Gastroesophageal sphincter (tissue), 4 donors: ENCODE data around the gene PDE4B. TPM values are rescaled to one million over a fixed set of nuclear protein-coding genes. Genes with fewer than 3 reads are reported as not detected.

ENCODE experiments used
- ATAC-seq: fragments of 150-250 bp; one replicate; pipeline ENCODE4 v1.9.1; 2016; ENCODE audit warnings: mild to moderate bottlenecking, moderate library complexity
- H3K27ac ChIP-seq, 4 donors: fragments of 200-600 bp; sonication (generic) in 3 of 4; 1 replicate in 3 of 4; 2 replicates in 1 of 4; pipeline ENCODE4 v1.5.1; 2016 to 2019
- H3K27me3 ChIP-seq: fragments of 200-600 bp; sonication (generic); one replicate; pipeline ENCODE4 v1.5.1; 2019
- H3K36me3 ChIP-seq, 2 donors: fragments of 200-600 bp; sonication (generic); one replicate each; pipeline ENCODE4 v1.5.1; 2019; ENCODE audit warnings: control low read depth in 1 of 2
- H3K4me1 ChIP-seq, 3 donors: fragments of 200-600 bp; sonication (generic); 1 replicate in 2 of 3; 2 replicates in 1 of 3; pipeline ENCODE4 v1.5.1; 2016 to 2019; ENCODE audit warnings: control low read depth in 2 of 3
- H3K4me3 ChIP-seq, 2 donors: fragments of 200-600 bp; sonication (generic); one replicate each; pipeline ENCODE4 v1.5.1; 2019; ENCODE audit warnings: mild to moderate bottlenecking in 1 of 2, moderate library complexity in 1 of 2
- H3K9me3 ChIP-seq, 3 donors: fragments of 200-600 bp; sonication (generic); one replicate each; pipeline ENCODE4 v1.5.1; 2017 to 2019; ENCODE audit warnings: control low read depth in 2 of 3
- CTCF ChIP-seq, 4 experiments: fragments of 200-600 bp in 2 of 4; fragments of 450-650 bp in 2 of 4; sonication (generic) in 1 of 4; IDR thresholded peaks; one replicate each; pipeline ENCODE4 v1.5.1; 2017 to 2019; ENCODE audit warnings: antibody characterized with exemption in 4 of 4, mild to moderate bottlenecking in 2 of 4, moderate library complexity in 2 of 4
- EP300 ChIP-seq: sonication (generic); formaldehyde crosslinking; IDR thresholded peaks from one replicate; pipeline ENCODE4 v1.6.1; 2017; ENCODE audit warnings: antibody characterized with exemption, mild to moderate bottlenecking
- POLR2A ChIP-seq, 2 donors: fragments of 450-650 bp; IDR thresholded peaks; one replicate each; pipeline ENCODE4 v1.6.1; 2017; ENCODE audit warnings: antibody characterized with exemption in 2 of 2, mild to moderate bottlenecking in 2 of 2, moderate library complexity in 1 of 2
- POLR2AphosphoS5 ChIP-seq: sonication (generic); formaldehyde crosslinking; IDR thresholded peaks from one replicate; pipeline ENCODE4 v1.6.1; 2017; ENCODE audit warnings: antibody characterized with exemption
- WGBS, 2 donors: methylation state at CpG; one replicate each; pipeline ENCODE4 v1.1.5; 2018; ENCODE audit warnings: low coverage in 1 of 2; 5-methylcytosine and 5-hydroxymethylcytosine counted together
- total RNA-seq, 4 donors: library from RNA; depleted of rRNA; stranded (reverse); fragments of >200 nt; gene quantifications; one replicate each; pipeline ENCODE4 v1.1.0, GENCODE V29; 2016

PDE4B gene
- total RNA-seq, 4 donors from 2014 or later: 5.9 to 16.2 (median 8.8) TPM

- no peaks in the 10 kb centered on the region for H3K27me3 ChIP-seq
Observed at GRCh38 chr1:66253330-66253921, 460.7 kb downstream of the PDE4B start.

GRCh38 chr1:66254785-66255184 is 462.1 kb downstream of the PDE4B start:
- H3K27ac ChIP-seq: no peak overlapping the region
- TF ChIP-seq EP300 (no peak), POLR2A (IDR thresholded peaks at IDR 0.05) (no peak), POLR2AphosphoS5 (no peak), CTCF (IDR thresholded peaks at IDR 0.05) (no peak)

More at GRCh38 chr1:66253330-66253921, 460.7 kb downstream of the PDE4B start:
- H3K4me1 ChIP-seq: no peaks in the 10 kb centered on the region
- WGBS, 2 donors: 0% methylated on average over 1 of the region's 1 CpG
- no peak overlapping the region for H3K4me3 ChIP-seq
- ATAC-seq: peak; percentile 79
- H3K9me3 ChIP-seq: no peaks in the 10 kb centered on the region
- no peak for TF ChIP-seq POLR2AphosphoS5
- TF ChIP-seq CTCF (IDR thresholded peaks at IDR 0.05): peak; percentile 59 to 90 (median 84)
- no peak for TF ChIP-seq EP300
- H3K27ac ChIP-seq: no peak overlapping the region
- no peaks in the 10 kb centered on the region for H3K36me3 ChIP-seq

GRCh38 chr1:66256629-66257572 is 464.2 kb downstream of the PDE4B start:
- no peak for TF ChIP-seq CTCF (IDR thresholded peaks at IDR 0.05)
- no peak for TF ChIP-seq POLR2A (IDR thresholded peaks at IDR 0.05)
- TF ChIP-seq EP300: no peak
- TF ChIP-seq POLR2AphosphoS5: no peak
- H3K36me3 ChIP-seq: no peaks in the 10 kb centered on the region
- WGBS, 2 donors: 59 to 87% methylated on average over 4 to 5 of the region's 5 CpGs
- no peak for ATAC-seq
- no peak overlapping the region for H3K4me3 ChIP-seq
- no peaks in the 10 kb centered on the region for H3K27me3 ChIP-seq
- no peak overlapping the region for H3K27ac ChIP-seq
- no peaks in the 10 kb centered on the region for H3K9me3 ChIP-seq
- no peaks in the 10 kb centered on the region for H3K4me1 ChIP-seq

More at GRCh38 chr1:66254785-66255184, 462.1 kb downstream of the PDE4B start:
- Histone ChIP-seq H3K9me3 (no peaks in the 10 kb centered on the region), H3K27me3 (no peaks in the 10 kb centered on the region), H3K36me3 (no peaks in the 10 kb centered on the region), H3K4me3 (no peak overlapping the region), H3K4me1 (no peaks in the 10 kb centered on the region)
- ATAC-seq: no peak
- WGBS, 2 donors: 100% methylated on average over 1 of the region's 1 CpG; no CpG with 5 or more reads in 1 of the 2 donors

- ATAC-seq: no peak
- no peaks in the 10 kb centered on the region for H3K4me1 ChIP-seq
- H3K4me3 ChIP-seq: no peak overlapping the region
- no peaks in the 10 kb centered on the region for H3K27me3 ChIP-seq
- no peak overlapping the region for H3K27ac ChIP-seq
- WGBS, 2 donors: 61 to 78% methylated on average over 3 to 4 of the region's 4 CpGs
- no peaks in the 10 kb centered on the region for H3K9me3 ChIP-seq
- no peaks in the 10 kb centered on the region for H3K36me3 ChIP-seq
- TF ChIP-seq POLR2AphosphoS5: no peak
- TF ChIP-seq CTCF (IDR thresholded peaks at IDR 0.05): no peak
- TF ChIP-seq EP300: no peak
- no peak for TF ChIP-seq POLR2A (IDR thresholded peaks at IDR 0.05)
Observed at GRCh38 chr1:66258404-66259105, 465.9 kb downstream of the PDE4B start.
